GM23338 (cell line): ENCODE results near the gene CDCA5. TPM values are rescaled to one million over a fixed set of nuclear protein-coding genes. Genes with fewer than 3 reads are reported as not detected.
A peak's percentile ranks its signal among the peaks of the same experiment; 100 is the strongest.

Source experiments
- ATAC-seq: fragments of 200-7000 bp; cut with Tn5 transposase; 3 replicates; pipeline ENCODE4 v1.9.1; 2020
- DNase-seq: peaks from one replicate; pipeline ENCODE4 v3.0.0-alpha.2; 2015; ENCODE audit warnings: low spot score
- H2AFZ ChIP-seq: fragments of 200-600 bp; sonication (generic); 2 replicates; pipeline ENCODE4 v1.8.0; 2016; ENCODE audit warnings: antibody characterized with exemption, mild to moderate bottlenecking, moderate library complexity
- H3F3A ChIP-seq: fragments of 200-600 bp; sonication (generic); replicated peaks from 2 replicates; pipeline ENCODE4 v1.8.0; 2017; ENCODE audit warnings: antibody characterized with exemption, mixed run types, low read depth
- H3K27ac ChIP-seq: fragments of 200-600 bp; sonication (generic); 2 replicates; pipeline ENCODE4 v1.6.1; 2016; ENCODE audit warnings: low read depth
- H3K27me3 ChIP-seq: fragments of 200-600 bp; sonication (generic); 2 replicates; pipeline ENCODE4 v1.8.0; 2016; ENCODE audit warnings: mild to moderate bottlenecking, mixed run types, moderate library complexity; ENCODE audit not compliant: insufficient read depth
- H3K36me3 ChIP-seq: fragments of 200-600 bp; sonication (generic); 2 replicates; pipeline ENCODE4 v1.8.0; 2016; ENCODE audit warnings: mild to moderate bottlenecking; ENCODE audit not compliant: insufficient read depth
- H3K4me1 ChIP-seq: fragments of 200-600 bp; sonication (generic); 2 replicates; pipeline ENCODE4 v1.8.0; 2016; ENCODE audit warnings: mild to moderate bottlenecking, moderate library complexity; ENCODE audit not compliant: insufficient read depth
- H3K4me2 ChIP-seq: fragments of 200-600 bp; sonication (generic); 2 replicates; pipeline ENCODE4 v1.7.1; 2017; ENCODE audit warnings: mixed run types
- H3K4me3 ChIP-seq: fragments of 200-600 bp; sonication (generic); 2 replicates; pipeline ENCODE4 v1.6.1; 2016; ENCODE audit warnings: mixed run types
- H3K79me2 ChIP-seq: fragments of 200-600 bp; sonication (generic); replicated peaks from 2 replicates; pipeline ENCODE4 v1.8.0; 2017; ENCODE audit warnings: mild to moderate bottlenecking; ENCODE audit not compliant: insufficient read depth
- H3K9me2 ChIP-seq: fragments of 200-600 bp; sonication (generic); 2 replicates; pipeline ENCODE4 v1.8.0; 2017; ENCODE audit not compliant: insufficient read depth
- H4K20me1 ChIP-seq: fragments of 200-600 bp; sonication (generic); replicated peaks from 2 replicates; pipeline ENCODE4 v1.8.0; 2017; ENCODE audit warnings: mild to moderate bottlenecking; ENCODE audit not compliant: insufficient read depth
- H3K27ac Mint-ChIP-seq: 2 replicates; pipeline ENCODE4 v1.8.0; 2020; ENCODE audit warnings: inconsistent platforms, mild to moderate bottlenecking, moderate library complexity, mixed read lengths
- H3K27me3 Mint-ChIP-seq: 3 replicates; pipeline ENCODE4 v1.8.0; 2022; ENCODE audit warnings: low read depth, mild to moderate bottlenecking, moderate library complexity, mixed read lengths, inconsistent platforms; ENCODE audit not compliant: insufficient read depth, poor library complexity
- H3K36me3 Mint-ChIP-seq: 3 replicates; pipeline ENCODE4 v1.8.0; 2021; ENCODE audit warnings: low read depth, mild to moderate bottlenecking, inconsistent platforms, moderate library complexity, mixed read lengths
- H3K4me1 Mint-ChIP-seq: 3 replicates; pipeline ENCODE4 v1.8.0; 2020; ENCODE audit warnings: mild to moderate bottlenecking, inconsistent platforms, mixed read lengths
- H3K4me3 Mint-ChIP-seq: 3 replicates; pipeline ENCODE4 v1.8.0; 2021; ENCODE audit warnings: moderate library complexity, mild to moderate bottlenecking, inconsistent platforms, mixed read lengths
- H3K9me3 Mint-ChIP-seq: 3 replicates; pipeline ENCODE4 v1.8.0; 2020; ENCODE audit warnings: moderate library complexity, mild to moderate bottlenecking, inconsistent platforms, mixed read lengths
- CREB1 ChIP-seq: fragments of 250-450 bp; sonication (Bioruptor Pico); IDR thresholded peaks from 2 replicates; pipeline ENCODE4 v1.5.0; 2020; ENCODE audit warnings: low read depth, mild to moderate bottlenecking, moderate library complexity
- EZH2 ChIP-seq: fragments of 200-600 bp; sonication (generic); IDR thresholded peaks from one replicate; pipeline ENCODE4 v1.8.0; 2017; ENCODE audit warnings: antibody characterized with exemption, mild to moderate bottlenecking, low read depth; ENCODE audit not compliant: unreplicated experiment
- EZH2phosphoT487 ChIP-seq: fragments of 200-600 bp; sonication (generic); IDR thresholded peaks from one replicate; pipeline ENCODE4 v1.8.1; 2018; ENCODE audit warnings: antibody characterized with exemption; ENCODE audit not compliant: unreplicated experiment
- NANOG ChIP-seq: IDR thresholded peaks from 2 replicates; pipeline ENCODE4 v1.6.1; 2016; ENCODE audit warnings: antibody characterized with exemption, borderline replicate concordance
- POLR2AphosphoS5 ChIP-seq: IDR thresholded peaks from 2 replicates; pipeline ENCODE4 v1.6.1; 2016; ENCODE audit warnings: antibody characterized with exemption, low read depth
- ZNF114 ChIP-seq: fragments of 250-450 bp; sonication (Bioruptor Pico); IDR thresholded peaks from 2 replicates; pipeline ENCODE4 v1.5.0; 2020; ENCODE audit warnings: mild to moderate bottlenecking, moderate library complexity
- ZNF331 ChIP-seq: fragments of 250-450 bp; sonication (Bioruptor Pico); IDR thresholded peaks from 2 replicates; pipeline ENCODE4 v1.5.0; 2020; ENCODE audit warnings: low read depth, mild to moderate bottlenecking, moderate library complexity
- polyA plus RNA-seq: library from polyadenylated mRNA; unstranded; fragments of >200 nt; fragmentation: Nextera tagmentation; extraction: Ambion mirVana; gene quantifications from 2 replicates; pipeline ENCODE4 v1.2.1, GENCODE V29; 2016
- total RNA-seq: library from RNA; depleted of rRNA; stranded (reverse); fragments of >200 nt; shearing (Covaris generic); gene quantifications from 2 replicates; pipeline ENCODE4 v1.2.3, GENCODE V29; 2014
- TF ChIP-seq, protein P1 (sequence below): fragments of 250-450 bp; sonication (Bioruptor Pico); IDR thresholded peaks from 2 replicates; pipeline ENCODE4 v1.5.0; 2020; ENCODE audit warnings: mild to moderate bottlenecking, moderate library complexity
- TF ChIP-seq, protein P2 (sequence below): IDR thresholded peaks from one replicate; pipeline ENCODE4 v1.6.1; 2018; ENCODE audit warnings: antibody characterized with exemption; ENCODE audit not compliant: unreplicated experiment
- TF ChIP-seq, protein P3 (sequence below), 2 experiments: fragments of 200-600 bp in 1 of 2; sonication (generic) in 1 of 2; conservative IDR thresholded peaks; 2 replicates each; pipeline versions ENCODE4 v1.5.1 to v1.6.1; 2016 to 2017; ENCODE audit warnings: antibody characterized with exemption in 2 of 2, low read depth in 2 of 2, mild to moderate bottlenecking in 2 of 2, moderate library complexity in 1 of 2

CDCA5 gene
- total and polyA plus RNA-seq, 2 experiments from 2014 or later: 53.3 to 70.9 TPM

DNA sequence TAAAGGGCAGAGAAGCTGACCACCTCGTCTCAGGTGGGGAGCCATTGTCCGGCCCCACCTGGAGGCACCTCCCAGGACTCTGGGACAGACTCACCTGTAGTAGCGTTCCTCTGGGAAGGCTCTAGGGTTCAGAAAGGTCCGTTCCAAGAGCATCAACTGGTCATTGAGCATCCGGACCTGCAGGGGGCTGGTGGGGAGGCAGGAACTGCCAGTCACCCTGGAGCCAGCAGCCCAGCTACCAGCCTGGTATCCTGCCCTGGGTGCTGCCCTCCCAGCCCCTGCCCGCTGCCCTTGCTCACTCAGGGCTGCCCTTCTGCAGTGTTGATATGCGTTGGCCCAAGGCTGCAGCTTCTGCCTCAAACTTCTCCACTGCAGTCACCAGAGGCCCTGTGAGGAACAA is 38.1 kb downstream of the CDCA5 start:
- no peak for ATAC-seq
- 0 out of 2 replicates have a peak, but pooled peaks cover 6% of the 10 kb centered on the region for H3F3A ChIP-seq
- DNase-seq: peak; percentile 28
- no peak overlapping the region for H3K4me2 ChIP-seq
- no peak for TF ChIP-seq EZH2phosphoT487
- TF ChIP-seq, protein P1, sequence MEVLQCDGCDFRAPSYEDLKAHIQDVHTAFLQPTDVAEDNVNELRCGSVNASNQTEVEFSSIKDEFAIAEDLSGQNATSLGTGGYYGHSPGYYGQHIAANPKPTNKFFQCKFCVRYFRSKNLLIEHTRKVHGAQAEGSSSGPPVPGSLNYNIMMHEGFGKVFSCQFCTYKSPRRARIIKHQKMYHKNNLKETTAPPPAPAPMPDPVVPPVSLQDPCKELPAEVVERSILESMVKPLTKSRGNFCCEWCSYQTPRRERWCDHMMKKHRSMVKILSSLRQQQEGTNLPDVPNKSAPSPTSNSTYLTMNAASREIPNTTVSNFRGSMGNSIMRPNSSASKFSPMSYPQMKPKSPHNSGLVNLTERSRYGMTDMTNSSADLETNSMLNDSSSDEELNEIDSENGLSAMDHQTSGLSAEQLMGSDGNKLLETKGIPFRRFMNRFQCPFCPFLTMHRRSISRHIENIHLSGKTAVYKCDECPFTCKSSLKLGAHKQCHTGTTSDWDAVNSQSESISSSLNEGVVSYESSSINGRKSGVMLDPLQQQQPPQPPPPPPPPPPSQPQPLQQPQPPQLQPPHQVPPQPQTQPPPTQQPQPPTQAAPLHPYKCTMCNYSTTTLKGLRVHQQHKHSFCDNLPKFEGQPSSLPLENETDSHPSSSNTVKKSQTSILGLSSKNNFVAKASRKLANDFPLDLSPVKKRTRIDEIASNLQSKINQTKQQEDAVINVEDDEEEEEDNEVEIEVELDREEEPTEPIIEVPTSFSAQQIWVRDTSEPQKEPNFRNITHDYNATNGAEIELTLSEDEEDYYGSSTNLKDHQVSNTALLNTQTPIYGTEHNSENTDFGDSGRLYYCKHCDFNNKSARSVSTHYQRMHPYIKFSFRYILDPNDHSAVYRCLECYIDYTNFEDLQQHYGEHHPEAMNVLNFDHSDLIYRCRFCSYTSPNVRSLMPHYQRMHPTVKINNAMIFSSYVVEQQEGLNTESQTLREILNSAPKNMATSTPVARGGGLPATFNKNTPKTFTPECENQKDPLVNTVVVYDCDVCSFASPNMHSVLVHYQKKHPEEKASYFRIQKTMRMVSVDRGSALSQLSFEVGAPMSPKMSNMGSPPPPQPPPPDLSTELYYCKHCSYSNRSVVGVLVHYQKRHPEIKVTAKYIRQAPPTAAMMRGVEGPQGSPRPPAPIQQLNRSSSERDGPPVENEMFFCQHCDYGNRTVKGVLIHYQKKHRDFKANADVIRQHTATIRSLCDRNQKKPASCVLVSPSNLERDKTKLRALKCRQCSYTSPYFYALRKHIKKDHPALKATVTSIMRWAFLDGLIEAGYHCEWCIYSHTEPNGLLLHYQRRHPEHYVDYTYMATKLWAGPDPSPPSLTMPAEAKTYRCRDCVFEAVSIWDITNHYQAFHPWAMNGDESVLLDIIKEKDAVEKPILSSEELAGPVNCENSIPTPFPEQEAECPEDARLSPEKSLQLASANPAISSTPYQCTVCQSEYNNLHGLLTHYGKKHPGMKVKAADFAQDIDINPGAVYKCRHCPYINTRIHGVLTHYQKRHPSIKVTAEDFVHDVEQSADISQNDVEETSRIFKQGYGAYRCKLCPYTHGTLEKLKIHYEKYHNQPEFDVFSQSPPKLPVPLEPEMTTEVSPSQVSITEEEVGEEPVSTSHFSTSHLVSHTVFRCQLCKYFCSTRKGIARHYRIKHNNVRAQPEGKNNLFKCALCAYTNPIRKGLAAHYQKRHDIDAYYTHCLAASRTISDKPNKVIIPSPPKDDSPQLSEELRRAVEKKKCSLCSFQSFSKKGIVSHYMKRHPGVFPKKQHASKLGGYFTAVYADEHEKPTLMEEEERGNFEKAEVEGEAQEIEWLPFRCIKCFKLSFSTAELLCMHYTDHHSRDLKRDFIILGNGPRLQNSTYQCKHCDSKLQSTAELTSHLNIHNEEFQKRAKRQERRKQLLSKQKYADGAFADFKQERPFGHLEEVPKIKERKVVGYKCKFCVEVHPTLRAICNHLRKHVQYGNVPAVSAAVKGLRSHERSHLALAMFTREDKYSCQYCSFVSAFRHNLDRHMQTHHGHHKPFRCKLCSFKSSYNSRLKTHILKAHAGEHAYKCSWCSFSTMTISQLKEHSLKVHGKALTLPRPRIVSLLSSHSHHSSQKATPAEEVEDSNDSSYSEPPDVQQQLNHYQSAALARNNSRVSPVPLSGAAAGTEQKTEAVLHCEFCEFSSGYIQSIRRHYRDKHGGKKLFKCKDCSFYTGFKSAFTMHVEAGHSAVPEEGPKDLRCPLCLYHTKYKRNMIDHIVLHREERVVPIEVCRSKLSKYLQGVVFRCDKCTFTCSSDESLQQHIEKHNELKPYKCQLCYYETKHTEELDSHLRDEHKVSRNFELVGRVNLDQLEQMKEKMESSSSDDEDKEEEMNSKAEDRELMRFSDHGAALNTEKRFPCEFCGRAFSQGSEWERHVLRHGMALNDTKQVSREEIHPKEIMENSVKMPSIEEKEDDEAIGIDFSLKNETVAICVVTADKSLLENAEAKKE (CRISPR knock-in tag): no peak
- TF ChIP-seq POLR2AphosphoS5: no peak
- H3K27me3 ChIP-seq: peaks cover 7% of the 10 kb centered on the region; the same call in 1 of the 2 replicates
- Mint-ChIP-seq H3K36me3 (peaks cover 17% of the 10 kb centered on the region), H3K9me3 (no peaks in the 10 kb centered on the region), H3K4me3 (no peak overlapping the region), H3K27me3 (peaks cover 8% of the 10 kb centered on the region), H3K4me1 (peaks cover 17% of the 10 kb centered on the region), H3K27ac (no peak overlapping the region)
- H2AFZ ChIP-seq: no peak overlapping the region
- peaks cover 18% of the 10 kb centered on the region for H3K79me2 ChIP-seq
- H3K36me3 ChIP-seq: no peaks in the 10 kb centered on the region
- no peak overlapping the region for H3K4me3 ChIP-seq
- H3K27ac ChIP-seq: no peak overlapping the region
- peaks cover 3% of the 10 kb centered on the region; the same call in 1 of the 2 replicates for H3K4me1 ChIP-seq
- peaks cover 11% of the 10 kb centered on the region for H4K20me1 ChIP-seq
- H3K9me2 ChIP-seq: no peaks in the 10 kb centered on the region

DNA sequence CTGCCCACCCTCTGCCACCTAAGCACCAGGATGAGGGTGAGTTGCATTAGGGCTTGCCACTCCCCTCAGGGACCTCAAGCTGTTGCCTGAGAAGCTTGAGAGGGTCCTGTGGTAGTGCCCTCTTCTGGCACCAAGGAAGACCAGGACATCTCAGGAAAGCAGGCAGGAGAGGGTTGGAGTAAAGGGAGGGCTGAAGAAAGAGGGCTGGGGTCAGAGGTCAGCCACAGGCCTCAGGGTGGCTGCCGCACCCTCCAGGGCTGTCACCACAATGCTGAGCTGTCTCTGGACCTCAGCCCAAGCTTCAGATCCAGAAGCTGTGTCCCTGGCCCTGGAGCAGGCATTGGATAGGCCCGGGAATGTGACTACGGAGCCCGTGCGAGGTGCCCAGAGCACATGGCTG is 38.8 kb downstream of the CDCA5 start:
- H3K27ac ChIP-seq: no peak overlapping the region
- no peaks in the 10 kb centered on the region for H3K9me3 Mint-ChIP-seq
- ATAC-seq: no peak

More for the DNA sequence above, 38.8 kb downstream of the CDCA5 start:
- Histone ChIP-seq H2AFZ (no peak overlapping the region), H3F3A (0 out of 2 replicates have a peak, but pooled peaks cover 8% of the 10 kb centered on the region), H3K4me1 (peaks cover 3% of the 10 kb centered on the region; the same call in 1 of the 2 replicates), H3K9me2 (no peaks in the 10 kb centered on the region), H4K20me1 (peaks cover 11% of the 10 kb centered on the region), H3K4me3 (no peak overlapping the region), H3K79me2 (peaks cover 18% of the 10 kb centered on the region), H3K36me3 (no peaks in the 10 kb centered on the region), H3K4me2 (no peak overlapping the region), H3K27me3 (peaks cover 7% of the 10 kb centered on the region; the same call in 1 of the 2 replicates)
- Mint-ChIP-seq H3K27me3 (peaks cover 8% of the 10 kb centered on the region), H3K4me3 (no peak overlapping the region), H3K4me1 (peaks cover 17% of the 10 kb centered on the region), H3K36me3 (peaks cover 17% of the 10 kb centered on the region), H3K27ac (no peak overlapping the region)
- TF ChIP-seq EZH2phosphoT487: no peak
- TF ChIP-seq, protein P2, sequence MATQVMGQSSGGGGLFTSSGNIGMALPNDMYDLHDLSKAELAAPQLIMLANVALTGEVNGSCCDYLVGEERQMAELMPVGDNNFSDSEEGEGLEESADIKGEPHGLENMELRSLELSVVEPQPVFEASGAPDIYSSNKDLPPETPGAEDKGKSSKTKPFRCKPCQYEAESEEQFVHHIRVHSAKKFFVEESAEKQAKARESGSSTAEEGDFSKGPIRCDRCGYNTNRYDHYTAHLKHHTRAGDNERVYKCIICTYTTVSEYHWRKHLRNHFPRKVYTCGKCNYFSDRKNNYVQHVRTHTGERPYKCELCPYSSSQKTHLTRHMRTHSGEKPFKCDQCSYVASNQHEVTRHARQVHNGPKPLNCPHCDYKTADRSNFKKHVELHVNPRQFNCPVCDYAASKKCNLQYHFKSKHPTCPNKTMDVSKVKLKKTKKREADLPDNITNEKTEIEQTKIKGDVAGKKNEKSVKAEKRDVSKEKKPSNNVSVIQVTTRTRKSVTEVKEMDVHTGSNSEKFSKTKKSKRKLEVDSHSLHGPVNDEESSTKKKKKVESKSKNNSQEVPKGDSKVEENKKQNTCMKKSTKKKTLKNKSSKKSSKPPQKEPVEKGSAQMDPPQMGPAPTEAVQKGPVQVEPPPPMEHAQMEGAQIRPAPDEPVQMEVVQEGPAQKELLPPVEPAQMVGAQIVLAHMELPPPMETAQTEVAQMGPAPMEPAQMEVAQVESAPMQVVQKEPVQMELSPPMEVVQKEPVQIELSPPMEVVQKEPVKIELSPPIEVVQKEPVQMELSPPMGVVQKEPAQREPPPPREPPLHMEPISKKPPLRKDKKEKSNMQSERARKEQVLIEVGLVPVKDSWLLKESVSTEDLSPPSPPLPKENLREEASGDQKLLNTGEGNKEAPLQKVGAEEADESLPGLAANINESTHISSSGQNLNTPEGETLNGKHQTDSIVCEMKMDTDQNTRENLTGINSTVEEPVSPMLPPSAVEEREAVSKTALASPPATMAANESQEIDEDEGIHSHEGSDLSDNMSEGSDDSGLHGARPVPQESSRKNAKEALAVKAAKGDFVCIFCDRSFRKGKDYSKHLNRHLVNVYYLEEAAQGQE: no peak
- no peak for TF ChIP-seq CREB1 (CRISPR knock-in tag)
- TF ChIP-seq ZNF114 (CRISPR knock-in tag): no peak
- TF ChIP-seq ZNF331 (CRISPR knock-in tag): no peak
- no peak for TF ChIP-seq NANOG
- no peak for TF ChIP-seq EZH2
- TF ChIP-seq, protein P3, sequence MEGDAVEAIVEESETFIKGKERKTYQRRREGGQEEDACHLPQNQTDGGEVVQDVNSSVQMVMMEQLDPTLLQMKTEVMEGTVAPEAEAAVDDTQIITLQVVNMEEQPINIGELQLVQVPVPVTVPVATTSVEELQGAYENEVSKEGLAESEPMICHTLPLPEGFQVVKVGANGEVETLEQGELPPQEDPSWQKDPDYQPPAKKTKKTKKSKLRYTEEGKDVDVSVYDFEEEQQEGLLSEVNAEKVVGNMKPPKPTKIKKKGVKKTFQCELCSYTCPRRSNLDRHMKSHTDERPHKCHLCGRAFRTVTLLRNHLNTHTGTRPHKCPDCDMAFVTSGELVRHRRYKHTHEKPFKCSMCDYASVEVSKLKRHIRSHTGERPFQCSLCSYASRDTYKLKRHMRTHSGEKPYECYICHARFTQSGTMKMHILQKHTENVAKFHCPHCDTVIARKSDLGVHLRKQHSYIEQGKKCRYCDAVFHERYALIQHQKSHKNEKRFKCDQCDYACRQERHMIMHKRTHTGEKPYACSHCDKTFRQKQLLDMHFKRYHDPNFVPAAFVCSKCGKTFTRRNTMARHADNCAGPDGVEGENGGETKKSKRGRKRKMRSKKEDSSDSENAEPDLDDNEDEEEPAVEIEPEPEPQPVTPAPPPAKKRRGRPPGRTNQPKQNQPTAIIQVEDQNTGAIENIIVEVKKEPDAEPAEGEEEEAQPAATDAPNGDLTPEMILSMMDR (conservative IDR thresholded peaks at IDR 0.05; ENCODE audit: low read depth in 2 of 2): peak in 1 of 2 experiments; percentile 30; a peak in 1 of 4 replicates
- DNase-seq: no peak
